Prostate gland (tissue), 2 donors: ENCODE results near the gene GON7. TPM values are rescaled to one million over a fixed set of nuclear protein-coding genes. Genes with fewer than 3 reads are reported as not detected.
"Not testable (repeated sequence)": the region's sequence is repeated elsewhere in the genome, so short reads cannot be mapped to it uniquely, and the experiment has no call there.

ENCODE experiments used
- DNase-seq: peaks from one replicate; pipeline ENCODE4 v3.0.0-alpha.2; 2019; ENCODE audit warnings: low spot score
- H3K27ac ChIP-seq, 2 donors: fragments of 200-600 bp; sonication (generic); 2 replicates each; pipeline ENCODE4 v1.5.1; 2017 to 2019
- H3K27me3 ChIP-seq: fragments of 200-600 bp; sonication (generic); replicated peaks from 2 replicates; pipeline ENCODE4 v1.5.1; 2019; ENCODE audit not compliant: insufficient read depth
- H3K36me3 ChIP-seq, 2 donors: fragments of 200-600 bp; sonication (generic); 1 replicate in 1 of 2; 2 replicates in 1 of 2; pipeline versions ENCODE4 v1.5.1 to v1.8.1; 2017 to 2019
- H3K4me1 ChIP-seq: fragments of 200-600 bp; sonication (generic); replicated peaks from 2 replicates; pipeline ENCODE4 v1.5.1; 2019
- H3K4me3 ChIP-seq, 2 donors: fragments of 200-600 bp; sonication (generic); 2 replicates each; pipeline ENCODE4 v1.5.1; 2017 to 2019
- H3K9me3 ChIP-seq: fragments of 200-600 bp; sonication (generic); 2 replicates; pipeline ENCODE4 v1.5.1; 2017
- CTCF ChIP-seq, 4 experiments: fragments of 200-600 bp in 2 of 4; fragments of 450-650 bp in 2 of 4; sonication (generic) in 2 of 4; IDR thresholded peaks; 1 replicate in 3 of 4; 2 replicates in 1 of 4; pipeline ENCODE4 v1.5.1; 2016 to 2019; ENCODE audit warnings: antibody characterized with exemption in 4 of 4, mild to moderate bottlenecking in 2 of 4, moderate library complexity in 2 of 4
- POLR2A ChIP-seq: fragments of 450-650 bp; IDR thresholded peaks from one replicate; pipeline ENCODE4 v1.6.1; 2016; ENCODE audit warnings: antibody characterized with exemption, mild to moderate bottlenecking
- POLR2AphosphoS5 ChIP-seq: sonication (generic); formaldehyde crosslinking; IDR thresholded peaks from one replicate; pipeline ENCODE4 v1.6.1; 2017; ENCODE audit warnings: antibody characterized with exemption
- WGBS: methylation state at CpG from one replicate; pipeline ENCODE4 v1.1.5; 2018; 5-methylcytosine and 5-hydroxymethylcytosine counted together
- intact Hi-C: fragments of 100-400 bp; cut with DNase I; formaldehyde crosslinking; loops from one replicate; pipeline ENCODE4 v1.14.2; 2022
- total RNA-seq, 2 donors: library from RNA; depleted of rRNA; stranded (reverse); fragments of >200 nt; gene quantifications; one replicate each; pipeline ENCODE4 v1.1.0, GENCODE V29; 2016

The GON7 gene
- total RNA-seq, 2 donors from 2014 or later = 8.7 to 17.4 TPM

GRCh38 chr14:93160353-93160801 is 46.5 kb downstream of the GON7 start:
- TF ChIP-seq POLR2A = no peak
- TF ChIP-seq POLR2AphosphoS5 = no peak
- no peak for TF ChIP-seq CTCF (IDR thresholded peaks at IDR 0.05)
- DNase-seq = no peak
- intact Hi-C loops = no loop called here

GRCh38 chr14:93159625-93160352 is 47.1 kb downstream of the GON7 start:
- DNase-seq, H3K27ac ChIP-seq, H3K4me1 ChIP-seq, H3K36me3 ChIP-seq, H3K4me3 ChIP-seq, intact Hi-C loops, H3K9me3 ChIP-seq, H3K27me3 ChIP-seq: not testable (repeated sequence)
- WGBS = 55% methylated on average over 5 of the region's 5 CpGs

More at GRCh38 chr14:93160353-93160801, 46.5 kb downstream of the GON7 start:
- H3K4me1 ChIP-seq = no peaks in the 10 kb centered on the region
- 24% methylated on average over 4 of the region's 4 CpGs for WGBS
- H3K36me3 ChIP-seq = no peaks in the 10 kb centered on the region
- H3K27me3 ChIP-seq = no peaks in the 10 kb centered on the region
- no peak overlapping the region for H3K27ac ChIP-seq
- H3K4me3 ChIP-seq = no peak overlapping the region
- H3K9me3 ChIP-seq = no peaks in the 10 kb centered on the region

GRCh38 chr14:93158349-93158748 is 48.5 kb downstream of the GON7 start:
- H3K4me3 ChIP-seq, H3K9me3 ChIP-seq, DNase-seq, intact Hi-C loops, H3K27ac ChIP-seq, H3K27me3 ChIP-seq, H3K36me3 ChIP-seq, H3K4me1 ChIP-seq: not testable (repeated sequence)
- 96% methylated on average over 7 of the region's 7 CpGs for WGBS

- no peaks in the 10 kb centered on the region for H3K9me3 ChIP-seq
- H3K36me3 ChIP-seq = no peaks in the 10 kb centered on the region
- 71% methylated on average over 8 of the region's 8 CpGs for WGBS
- no peaks in the 10 kb centered on the region for H3K4me1 ChIP-seq
- no peak for DNase-seq
- intact Hi-C loops = no loop called here
- no peak for TF ChIP-seq POLR2A
- TF ChIP-seq CTCF (IDR thresholded peaks at IDR 0.05) = no peak
- TF ChIP-seq POLR2AphosphoS5 = no peak
- H3K4me3 ChIP-seq = no peak overlapping the region
- no peaks in the 10 kb centered on the region for H3K27me3 ChIP-seq
- H3K27ac ChIP-seq = no peak overlapping the region
These were observed 50.0 kb downstream of the GON7 start for GRCh38 chr14:93156693-93157369.

GRCh38 chr14:93155667-93156066 is 51.2 kb downstream of the GON7 start:
- H3K36me3 ChIP-seq = no peaks in the 10 kb centered on the region
- no peaks in the 10 kb centered on the region for H3K9me3 ChIP-seq
- H3K4me1 ChIP-seq = no peaks in the 10 kb centered on the region
- WGBS = 70% methylated on average over 2 of the region's 2 CpGs
- TF ChIP-seq CTCF (IDR thresholded peaks at IDR 0.05) (no peak), POLR2AphosphoS5 (no peak), POLR2A (no peak)
- no peak overlapping the region for H3K4me3 ChIP-seq
- no peak for DNase-seq
- H3K27ac ChIP-seq = no peak overlapping the region
- intact Hi-C loops = no loop called here
- no peaks in the 10 kb centered on the region for H3K27me3 ChIP-seq

- H3K4me3 ChIP-seq = no peak overlapping the region
- 85% methylated on average over 7 of the region's 7 CpGs for WGBS
- no peaks in the 10 kb centered on the region for H3K36me3 ChIP-seq
- no peak overlapping the region for H3K27ac ChIP-seq
- no peaks in the 10 kb centered on the region for H3K4me1 ChIP-seq
- intact Hi-C loops = no loop called here
- no peak for TF ChIP-seq CTCF (IDR thresholded peaks at IDR 0.05)
- no peaks in the 10 kb centered on the region for H3K9me3 ChIP-seq
- DNase-seq = no peak
- H3K27me3 ChIP-seq = no peaks in the 10 kb centered on the region
These were observed 53.7 kb downstream of the GON7 start for GRCh38 chr14:93153121-93153520.
